CD1c-positive myeloid dendritic cell (primary cell): ENCODE results near the gene PTPRB.
A peak's percentile ranks its signal among the peaks of the same experiment; 100 is the strongest.

Experiments
- DNase-seq: peaks from one replicate; pipeline ENCODE4 v3.0.0-alpha.2; 2016; ENCODE audit errors: extremely low spot score

Gene PTPRB

DNA sequence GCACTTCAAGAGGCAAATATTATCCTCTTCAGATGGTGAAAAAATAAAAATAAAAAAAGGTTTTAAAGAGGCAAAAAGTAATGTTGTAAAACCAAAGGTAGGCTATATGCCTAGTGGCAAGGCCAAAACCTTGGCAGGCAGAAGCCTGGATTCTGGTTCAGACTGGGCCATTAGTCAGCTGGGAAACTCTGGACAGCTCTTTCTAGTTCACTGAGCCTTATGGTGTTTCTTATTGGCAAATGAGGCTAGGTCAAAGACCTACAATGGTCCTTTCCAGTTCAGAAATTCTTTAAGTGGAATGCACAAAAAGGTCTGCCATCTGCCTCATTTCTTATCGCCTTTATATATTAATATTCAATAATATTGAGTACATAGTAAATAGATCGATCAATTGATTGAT lies 44.6 kb downstream of the PTPRB start:
- DNase-seq = no peak

DNA sequence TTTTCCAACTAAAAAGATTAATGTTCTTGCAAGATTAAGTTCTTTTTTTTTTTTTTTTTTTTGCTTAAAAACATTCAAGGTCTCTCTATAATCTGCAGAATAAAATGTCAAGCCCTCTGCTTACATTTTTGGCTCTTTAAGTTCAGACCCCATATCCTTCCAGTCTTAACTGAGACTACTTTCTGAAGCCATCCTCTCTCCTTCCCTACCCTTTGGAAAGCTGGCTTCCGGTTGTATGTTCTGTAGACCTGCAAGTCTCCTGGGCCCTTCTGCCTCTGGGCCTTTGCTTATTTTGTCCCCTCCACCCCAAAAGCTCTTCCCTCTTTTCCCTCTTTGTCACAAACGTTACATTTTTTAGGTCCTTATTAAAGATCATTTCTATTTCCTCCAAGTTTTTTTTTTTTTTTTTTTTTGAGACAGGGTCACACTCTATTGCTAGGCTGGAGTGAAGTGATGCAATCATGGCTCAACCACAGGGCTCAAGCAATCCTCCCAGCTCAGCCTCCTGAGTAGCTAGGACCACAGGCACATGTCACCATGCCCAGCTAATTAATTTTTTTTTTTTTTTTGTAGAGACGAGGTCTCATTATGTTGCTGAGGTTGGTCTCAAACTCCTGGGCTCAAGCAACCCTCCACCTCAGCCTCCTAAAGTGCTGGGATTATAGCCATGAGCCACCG lies 46.5 kb downstream of the PTPRB start:
- no peak for DNase-seq

DNA sequence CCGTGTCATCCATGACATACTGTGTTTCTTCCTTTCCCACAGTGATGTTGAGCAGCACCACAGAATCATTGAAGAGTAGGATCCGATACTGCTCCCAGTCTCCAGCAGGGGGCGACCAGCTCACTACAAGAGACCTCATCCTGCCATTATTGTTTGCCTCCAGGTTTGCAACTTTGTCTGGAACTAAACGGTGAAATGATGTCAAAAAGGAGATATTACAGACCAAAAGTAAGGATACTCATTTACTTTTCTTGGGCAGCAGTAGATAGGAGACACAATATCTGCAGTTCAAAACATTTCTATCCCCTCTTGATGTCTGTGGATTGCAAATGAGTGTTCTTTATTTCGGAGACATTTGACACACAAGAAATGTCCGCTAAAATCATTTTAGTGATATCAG lies 47.2 kb downstream of the PTPRB start:
- DNase-seq = peak; percentile 48

DNA sequence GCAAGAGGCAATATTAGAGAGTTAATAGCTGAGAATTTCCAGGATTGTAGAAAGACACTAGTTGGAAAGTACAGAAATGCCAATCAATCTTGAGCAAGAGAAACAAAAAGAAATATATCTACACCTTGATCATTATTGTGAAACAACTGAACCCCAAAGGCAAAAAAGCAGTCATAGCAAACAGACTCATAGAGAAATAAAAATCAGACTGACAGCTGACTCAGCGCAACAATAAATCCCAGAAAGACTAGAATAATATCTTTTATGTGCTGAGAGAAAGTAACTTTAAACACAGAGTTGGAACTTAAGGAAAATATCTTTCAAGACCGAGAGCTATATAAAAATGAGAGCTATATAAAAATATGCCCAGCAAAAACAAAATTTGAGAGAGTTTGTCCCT lies 52.9 kb downstream of the PTPRB start:
- DNase-seq = no peak

DNA sequence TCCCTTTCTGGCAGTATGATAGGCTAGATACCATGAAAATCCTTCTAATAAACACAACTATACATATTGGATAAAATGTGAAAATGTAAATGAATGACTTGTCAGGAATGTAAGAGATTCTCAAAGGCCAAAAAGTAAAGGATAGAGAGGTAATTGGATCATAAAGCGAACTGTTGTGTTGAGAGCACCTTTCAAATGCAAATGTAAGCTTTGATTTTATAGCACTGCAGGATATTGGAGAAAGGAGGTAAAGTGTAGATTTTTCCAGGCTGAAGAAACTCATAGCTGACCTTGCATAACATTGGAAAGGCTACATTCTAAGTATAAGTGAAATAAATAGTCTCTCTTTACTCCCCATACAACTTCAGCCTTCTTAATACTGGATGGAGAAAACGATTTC lies 54.0 kb downstream of the PTPRB start:
- DNase-seq = no peak

DNA sequence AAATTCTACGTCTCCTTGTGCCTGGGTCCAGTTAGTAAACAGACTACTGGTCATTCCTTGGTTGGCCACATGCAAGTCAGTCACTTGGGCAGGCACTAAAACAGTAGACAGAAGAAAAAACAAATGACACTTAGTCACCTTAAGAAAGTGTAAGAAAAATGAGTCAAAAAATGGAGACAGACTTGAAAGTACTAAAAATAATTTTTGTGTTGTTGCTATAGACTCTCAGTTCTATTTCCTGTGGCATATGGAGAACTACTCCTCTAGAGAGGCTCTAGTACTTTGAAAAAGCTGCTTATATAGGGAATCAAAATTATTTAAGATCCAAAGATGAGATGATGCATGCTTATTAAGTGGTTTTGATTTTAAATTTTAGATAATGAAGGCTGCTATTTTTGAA lies 56.0 kb downstream of the PTPRB start:
- DNase-seq = no peak

DNA sequence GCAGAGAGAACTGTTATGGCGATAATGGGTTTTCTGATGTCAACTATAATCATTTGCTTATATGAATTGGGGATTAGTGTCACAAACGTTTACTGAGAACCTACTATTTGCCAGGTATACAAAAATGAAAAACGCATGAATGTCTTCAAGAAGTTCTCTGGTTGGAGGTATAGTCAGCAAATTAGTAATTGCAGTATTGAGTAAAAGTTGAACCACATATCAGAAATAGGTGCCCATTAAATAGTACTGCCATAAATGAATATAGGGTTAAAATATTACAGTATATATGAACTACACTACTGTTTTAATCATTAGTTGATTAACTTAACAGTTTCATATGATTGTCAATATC lies 60.0 kb downstream of the PTPRB start:
- DNase-seq = no peak

DNA sequence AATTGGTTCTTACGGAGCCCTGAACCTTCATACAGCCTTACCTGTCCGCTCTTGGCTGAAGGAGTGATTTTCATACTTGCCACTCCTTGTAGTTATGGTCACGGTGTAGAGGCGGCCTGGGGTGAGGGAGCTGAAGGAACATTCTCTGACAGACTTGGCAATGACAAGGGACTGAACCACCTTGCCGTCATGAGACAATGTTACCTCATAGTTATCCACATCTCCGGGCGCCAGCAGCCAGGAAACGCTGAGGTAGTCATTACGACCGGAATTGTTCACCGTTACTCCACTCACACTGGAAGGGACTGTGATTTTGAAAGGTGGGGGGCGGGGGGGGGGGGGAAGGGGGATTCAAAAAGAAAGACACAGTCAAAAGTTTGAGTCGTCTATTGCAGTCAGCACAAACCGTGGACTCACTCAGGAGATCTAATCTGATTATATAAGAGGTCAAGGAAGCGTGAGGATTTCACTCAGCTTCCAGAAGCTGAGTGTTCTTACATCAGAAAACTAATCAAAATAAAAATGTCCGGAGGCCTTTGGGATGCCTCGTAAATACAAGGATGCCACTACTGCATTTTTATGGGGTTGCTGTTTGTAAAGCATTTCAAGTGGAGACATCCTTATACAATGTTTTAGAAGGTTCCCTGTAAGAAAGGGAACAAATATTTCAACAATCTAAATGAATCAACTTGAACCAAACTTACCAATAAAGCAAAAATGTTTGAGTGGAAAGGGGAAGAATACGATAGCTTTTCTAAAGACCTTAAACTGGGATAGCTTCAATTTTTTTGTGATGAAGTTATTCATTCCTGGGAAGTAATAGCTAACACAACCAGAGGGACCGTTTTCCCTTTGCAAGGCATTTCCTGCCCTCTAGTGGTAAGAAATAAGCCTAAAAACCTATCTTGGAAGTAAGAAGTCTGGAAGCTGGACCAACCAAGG lies 60.6 kb downstream of the PTPRB start:
- peak; percentile 72 for DNase-seq

DNA sequence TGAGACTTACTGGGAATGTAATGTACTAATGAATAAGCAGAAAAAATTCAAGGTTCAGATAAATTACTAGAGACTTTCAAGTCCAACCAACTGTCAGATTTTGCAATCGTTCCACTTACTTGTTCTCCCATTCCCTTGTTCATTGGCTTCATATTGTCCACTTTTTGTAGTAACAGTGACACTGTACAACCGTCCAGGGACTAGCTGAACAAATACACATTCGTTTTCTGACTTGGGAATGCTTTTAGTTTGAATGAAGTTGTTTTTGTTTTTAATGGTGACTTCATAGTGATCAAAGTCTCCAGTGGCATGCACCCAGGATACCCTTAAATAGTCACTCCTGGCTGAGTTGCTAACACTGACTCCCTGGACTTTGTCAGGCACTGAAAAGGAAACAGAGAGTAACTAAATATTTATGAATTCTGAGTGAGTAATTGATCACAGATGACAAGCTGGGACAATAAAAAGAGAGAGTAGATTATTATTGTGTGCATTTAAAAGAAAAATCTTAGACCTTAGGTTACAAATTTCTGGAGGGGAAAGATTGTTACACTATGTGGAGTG lies 65.4 kb downstream of the PTPRB start:
- no peak for DNase-seq

DNA sequence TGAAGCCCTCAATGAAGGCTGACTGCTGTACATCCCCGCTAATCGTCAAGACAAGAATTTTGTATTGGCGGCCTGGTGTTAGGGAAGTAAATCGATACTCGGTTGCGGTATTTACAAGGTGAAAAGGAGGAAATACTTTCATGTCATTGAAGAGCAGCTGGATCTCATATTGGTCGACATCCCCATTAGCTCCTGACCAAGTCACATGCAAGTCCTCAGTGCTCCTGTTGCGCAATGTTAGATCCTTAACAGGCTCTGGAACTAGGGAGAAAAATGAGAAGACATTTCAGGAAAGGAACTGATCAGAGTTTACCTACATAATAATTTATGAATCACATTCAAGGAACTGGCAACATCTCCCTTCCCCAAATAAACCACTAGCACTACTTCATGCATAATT lies 66.2 kb downstream of the PTPRB start:
- no peak for DNase-seq

DNA sequence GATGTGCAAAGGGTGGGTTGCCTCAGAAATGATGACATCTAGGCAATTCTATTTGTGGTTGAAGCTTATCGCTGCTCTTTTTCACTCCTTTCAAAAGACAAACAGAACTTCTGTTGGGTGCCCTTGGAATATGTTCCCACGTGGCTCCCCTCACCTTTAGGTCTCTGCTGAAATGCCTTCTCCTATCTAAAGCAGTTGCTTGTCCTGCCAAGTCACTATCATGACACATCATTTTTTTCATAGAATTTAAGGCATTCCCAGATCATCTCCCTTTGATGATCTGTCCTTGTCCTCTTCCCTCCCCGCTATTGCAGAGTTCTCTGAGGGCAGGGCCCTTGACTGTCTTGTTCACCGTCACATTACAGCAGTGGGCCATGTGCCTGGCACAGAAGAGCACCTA lies 75.7 kb downstream of the PTPRB start:
- no peak for DNase-seq

DNA sequence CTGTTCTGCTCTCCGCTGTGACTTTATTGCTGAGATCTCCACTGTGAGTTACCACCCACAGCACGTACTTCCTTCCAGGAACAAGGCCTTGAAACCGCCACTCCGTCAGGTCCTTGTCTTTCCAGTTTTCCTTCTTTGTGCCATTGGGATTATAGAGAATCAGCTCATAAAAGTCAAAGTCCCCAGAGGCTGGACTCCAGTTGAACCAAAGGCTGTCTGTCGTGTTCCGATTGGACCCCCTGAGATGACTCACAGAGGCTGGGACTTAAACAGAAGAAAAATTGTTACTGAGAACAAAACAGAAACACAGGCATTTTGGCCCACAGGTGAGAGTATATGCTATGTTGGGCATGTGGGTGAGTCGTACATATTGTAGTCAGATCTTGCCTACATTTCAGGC lies 76.6 kb downstream of the PTPRB start:
- no peak for DNase-seq

DNA sequence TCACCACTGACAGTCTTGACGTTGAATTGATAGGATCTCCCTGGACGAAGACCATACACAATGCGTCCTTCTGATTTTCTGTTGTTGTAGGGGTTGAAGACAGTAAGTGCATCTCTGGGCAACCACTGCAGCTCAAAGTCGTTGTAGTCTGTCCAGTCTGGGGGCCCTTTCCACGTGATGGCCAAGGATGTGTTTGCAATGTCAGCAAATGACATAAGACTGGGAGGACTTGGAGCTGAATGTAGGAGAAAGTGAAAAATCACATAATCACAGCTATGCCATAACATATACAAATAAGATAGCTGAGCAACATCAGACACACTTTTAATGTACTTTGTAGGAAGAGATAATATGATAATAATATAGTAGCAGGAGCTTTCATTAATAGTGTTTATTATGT lies 77.8 kb downstream of the PTPRB start:
- no peak for DNase-seq

DNA sequence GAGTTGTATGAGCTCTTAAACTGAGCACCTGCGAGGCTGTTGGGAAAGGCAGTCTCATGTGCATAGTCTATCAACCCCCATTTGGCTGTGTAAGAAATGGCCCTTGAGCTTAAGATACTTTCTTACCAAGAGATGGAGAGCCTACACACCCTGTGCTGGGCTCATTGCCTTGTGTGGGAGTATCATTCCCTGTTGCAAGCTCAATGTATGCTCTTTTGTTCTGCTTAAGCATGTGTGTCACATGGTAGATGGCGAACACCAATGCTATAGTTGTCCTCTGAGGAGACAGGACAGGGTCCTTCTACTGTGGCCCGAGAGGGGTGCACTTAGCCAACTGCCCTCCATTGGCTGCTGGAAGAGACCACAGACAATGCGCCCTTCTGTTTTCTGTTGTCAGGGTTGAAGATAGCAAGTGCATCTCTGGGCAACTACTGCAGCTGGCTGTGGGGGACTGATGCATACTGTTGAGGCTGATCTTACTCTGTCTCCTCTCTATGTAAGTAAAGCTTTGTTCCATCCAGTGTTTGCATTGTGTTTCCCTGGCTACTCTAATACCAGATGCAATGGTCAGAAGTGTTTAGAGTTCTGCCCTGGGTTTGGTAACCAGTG lies 79.5 kb downstream of the PTPRB start:
- DNase-seq = no peak

DNA sequence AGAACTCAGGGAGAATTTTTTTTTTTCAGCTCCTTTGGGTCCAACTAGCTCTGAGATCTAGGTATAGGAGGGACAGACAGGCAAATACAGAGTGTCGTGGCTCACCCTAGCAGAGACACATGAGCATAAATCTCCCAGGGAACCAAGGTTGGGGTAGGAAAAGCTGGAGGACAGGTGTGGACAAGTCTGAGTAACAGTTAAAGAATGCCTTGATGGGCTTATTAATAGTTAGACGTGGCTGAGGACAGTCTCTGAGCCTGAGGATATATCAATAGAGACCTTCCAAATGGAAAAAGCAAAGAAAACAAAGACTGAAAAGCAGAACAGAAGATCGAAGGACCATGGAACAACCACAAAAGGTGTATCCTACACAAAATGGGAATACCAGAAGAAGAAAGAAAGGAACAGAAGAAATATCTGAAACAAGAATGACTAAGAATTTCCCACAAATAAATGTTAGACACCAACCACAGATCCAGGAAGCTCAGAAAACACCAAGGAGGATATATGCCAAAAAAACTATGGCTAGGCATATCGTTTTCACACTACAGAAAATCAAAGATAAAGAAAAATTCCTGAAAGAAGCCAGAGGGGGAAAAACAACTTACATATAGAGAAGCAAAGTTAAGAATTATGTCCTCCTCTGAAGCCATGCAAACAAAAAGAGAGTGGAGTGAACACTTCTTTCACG lies 80.9 kb downstream of the PTPRB start:
- DNase-seq = no peak

DNA sequence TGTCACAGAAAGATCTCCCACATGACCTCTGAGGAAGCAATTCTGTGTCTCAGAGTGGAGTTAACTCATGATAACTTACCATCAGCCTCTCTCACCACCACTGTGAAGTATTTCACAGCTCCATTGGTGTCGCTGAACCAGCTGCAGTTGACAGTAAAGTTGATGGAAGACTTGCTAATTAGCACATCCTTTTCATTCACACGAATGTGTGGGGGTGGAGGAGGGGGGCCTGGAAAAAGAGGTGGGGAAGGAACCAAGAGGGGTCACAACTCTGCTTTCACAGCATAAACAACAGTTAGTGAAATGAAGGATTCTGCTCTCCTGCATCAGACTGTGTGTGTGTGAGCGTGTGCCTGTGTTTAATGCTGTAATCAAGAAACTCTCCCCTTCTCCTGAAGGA lies 82.1 kb downstream of the PTPRB start:
- no peak for DNase-seq

DNA sequence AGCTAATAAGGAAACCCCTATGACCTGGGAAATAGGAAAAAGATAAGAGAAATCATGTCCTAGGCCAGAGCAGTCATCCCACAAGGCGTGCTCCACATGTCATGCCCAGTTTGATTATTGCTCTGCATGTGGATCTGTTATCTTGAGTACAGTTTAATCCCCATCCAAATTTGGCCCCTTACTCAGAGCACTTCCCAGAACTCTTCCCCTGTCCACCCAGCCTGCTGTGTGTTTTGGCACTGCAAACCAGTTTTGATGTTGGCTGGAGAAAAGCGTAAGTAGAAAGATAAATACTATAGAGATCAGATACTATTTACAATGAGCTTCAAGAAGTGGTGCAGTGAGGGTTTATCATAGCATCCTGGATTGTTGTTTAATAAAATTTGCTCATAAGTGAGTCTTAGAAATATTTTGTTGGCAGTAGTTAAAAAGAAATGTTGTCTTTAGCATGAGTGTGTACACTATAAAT lies 83.8 kb downstream of the PTPRB start:
- DNase-seq = no peak

DNA sequence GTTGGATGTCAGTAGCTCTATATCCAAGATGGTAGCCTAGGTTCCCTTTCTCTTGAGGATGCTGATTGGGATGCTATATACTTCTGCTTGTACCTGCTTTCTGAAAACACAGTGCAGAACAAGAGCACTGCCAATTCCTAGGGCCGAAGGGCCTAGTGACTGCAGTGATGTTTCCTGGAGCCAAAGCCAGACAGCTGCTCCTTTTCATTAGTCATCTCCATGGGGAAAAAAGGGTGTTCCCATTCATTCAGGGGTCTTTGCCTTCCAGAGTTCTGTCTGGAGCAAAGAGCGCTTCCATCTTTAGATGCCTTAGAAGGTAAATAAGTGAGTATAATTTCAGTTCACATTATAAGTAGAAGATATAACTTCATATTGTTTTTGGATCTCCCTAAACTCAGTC lies 85.5 kb downstream of the PTPRB start:
- DNase-seq = no peak

DNA sequence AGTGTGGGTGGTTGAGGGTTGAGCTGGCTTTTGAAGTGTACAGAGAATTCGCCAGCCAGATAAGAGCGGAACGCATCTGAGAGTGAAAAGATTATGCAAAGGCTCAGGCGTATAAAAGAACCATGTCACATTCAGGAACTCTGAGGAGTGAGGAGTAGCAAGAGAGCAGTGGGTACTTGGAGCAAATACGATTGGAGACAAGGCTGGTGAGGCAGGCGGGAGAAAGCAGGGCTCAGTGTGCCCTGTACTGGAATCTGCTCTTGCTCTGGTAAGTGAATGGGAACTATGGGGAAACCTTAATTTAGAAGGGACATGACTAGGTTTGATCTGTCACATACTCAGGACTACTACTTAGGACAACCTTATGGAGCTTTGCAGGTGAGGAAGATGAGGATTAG lies 87.0 kb downstream of the PTPRB start:
- no peak for DNase-seq

DNA sequence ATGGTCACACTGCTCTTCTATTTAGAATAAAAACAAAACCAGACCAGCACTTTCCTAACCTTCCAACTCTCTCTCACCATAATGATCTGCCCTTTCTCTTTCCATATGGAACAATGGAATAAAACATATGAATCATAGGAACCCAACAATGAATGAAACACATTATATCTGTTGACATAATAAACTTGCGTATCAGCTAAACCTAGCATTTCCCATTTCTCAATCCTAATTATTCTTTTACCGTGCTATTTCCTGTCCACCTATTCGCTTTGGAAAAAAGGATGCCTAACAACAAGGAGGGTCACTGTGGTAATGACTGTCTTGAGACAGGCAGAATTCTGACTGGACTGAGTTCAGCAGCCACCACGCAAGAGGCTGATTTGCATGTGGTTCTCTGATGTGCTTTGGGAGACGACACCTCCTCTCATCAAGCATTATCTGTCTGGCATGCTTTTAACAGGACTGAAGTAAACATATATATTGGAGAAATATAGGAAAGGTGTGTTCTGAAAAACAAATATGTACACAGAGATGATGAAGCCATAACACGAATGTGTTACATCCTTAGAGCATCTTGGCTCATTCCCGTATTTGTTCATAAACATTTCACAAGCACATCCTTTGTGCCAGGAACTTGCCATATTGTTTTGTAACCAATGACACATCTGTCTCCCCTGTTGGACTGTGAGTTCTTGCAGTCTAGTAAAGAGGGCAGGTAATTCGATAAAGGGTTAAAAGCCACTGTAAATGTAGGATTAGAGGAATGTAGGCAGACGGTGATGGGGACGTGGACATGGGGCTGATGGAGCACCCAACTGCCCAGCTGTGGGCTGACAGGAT lies 87.7 kb downstream of the PTPRB start:
- no peak for DNase-seq

DNA sequence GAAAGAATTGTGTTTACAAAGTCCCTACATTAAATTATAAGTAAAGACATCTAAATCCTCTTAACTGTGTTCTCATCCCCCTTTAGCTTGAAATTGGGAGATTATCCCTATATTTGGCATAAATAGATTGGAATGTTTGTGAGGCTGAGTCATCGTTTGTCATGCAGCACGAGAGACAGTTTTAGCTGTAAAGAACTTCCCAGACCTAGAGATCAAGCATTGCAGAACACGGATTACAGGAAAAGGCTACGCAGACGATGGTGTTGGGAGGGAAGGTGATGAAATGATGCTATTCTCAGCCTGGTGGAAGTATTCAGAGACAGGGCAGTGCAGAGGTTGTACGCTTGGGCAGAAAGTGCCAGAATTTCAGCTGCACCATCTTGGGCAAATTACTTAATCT lies 93.8 kb downstream of the PTPRB start:
- no peak for DNase-seq
